Neural crest cell (in vitro differentiated cells): ENCODE results near the gene CDH23. TPM values are rescaled to one million over a fixed set of nuclear protein-coding genes. Genes with fewer than 3 reads are reported as not detected.
A peak's percentile ranks its signal among the peaks of the same experiment; 100 is the strongest.

Experiments used
- DNase-seq: peaks from one replicate; pipeline ENCODE4 v3.0.0; 2021; ENCODE audit warnings: low read depth, mixed read lengths, low spot score
- H3K27ac Mint-ChIP-seq: one replicate; pipeline ENCODE4 v1.8.0; 2021; ENCODE audit warnings: mild to moderate bottlenecking, mixed read lengths; ENCODE audit not compliant: unreplicated experiment
- H3K27me3 Mint-ChIP-seq: 2 replicates; pipeline ENCODE4 v1.8.0; 2021; ENCODE audit warnings: low read depth, mild to moderate bottlenecking, mixed read lengths
- H3K36me3 Mint-ChIP-seq: 2 replicates; pipeline ENCODE4 v1.8.0; 2021; ENCODE audit warnings: low read depth, mild to moderate bottlenecking, mixed read lengths
- H3K4me1 Mint-ChIP-seq: 2 replicates; pipeline ENCODE4 v1.8.0; 2021; ENCODE audit warnings: mixed read lengths
- H3K4me3 Mint-ChIP-seq: one replicate; pipeline ENCODE4 v1.8.0; 2021; ENCODE audit warnings: mild to moderate bottlenecking, mixed read lengths
- H3K9me3 Mint-ChIP-seq: 2 replicates; pipeline ENCODE4 v1.8.0; 2021; ENCODE audit warnings: mixed read lengths
- total RNA-seq: library from RNA; stranded (reverse); gene quantifications from 2 replicates; pipeline ENCODE4 v1.2.1, GENCODE V29; 2021
- TF ChIP-seq, protein P1 (sequence below): fragments of 200-600 bp; sonication (generic); conservative IDR thresholded peaks from 2 replicates; pipeline ENCODE4 v1.5.0; 2021; ENCODE audit warnings: antibody characterized with exemption, mild to moderate bottlenecking

Gene CDH23
- total RNA-seq, 1 donor from 2014 or later: 2.6 TPM

GRCh38 chr10:71821909-71822763 is 425.4 kb downstream of the CDH23 start:
- TF ChIP-seq, protein P1, sequence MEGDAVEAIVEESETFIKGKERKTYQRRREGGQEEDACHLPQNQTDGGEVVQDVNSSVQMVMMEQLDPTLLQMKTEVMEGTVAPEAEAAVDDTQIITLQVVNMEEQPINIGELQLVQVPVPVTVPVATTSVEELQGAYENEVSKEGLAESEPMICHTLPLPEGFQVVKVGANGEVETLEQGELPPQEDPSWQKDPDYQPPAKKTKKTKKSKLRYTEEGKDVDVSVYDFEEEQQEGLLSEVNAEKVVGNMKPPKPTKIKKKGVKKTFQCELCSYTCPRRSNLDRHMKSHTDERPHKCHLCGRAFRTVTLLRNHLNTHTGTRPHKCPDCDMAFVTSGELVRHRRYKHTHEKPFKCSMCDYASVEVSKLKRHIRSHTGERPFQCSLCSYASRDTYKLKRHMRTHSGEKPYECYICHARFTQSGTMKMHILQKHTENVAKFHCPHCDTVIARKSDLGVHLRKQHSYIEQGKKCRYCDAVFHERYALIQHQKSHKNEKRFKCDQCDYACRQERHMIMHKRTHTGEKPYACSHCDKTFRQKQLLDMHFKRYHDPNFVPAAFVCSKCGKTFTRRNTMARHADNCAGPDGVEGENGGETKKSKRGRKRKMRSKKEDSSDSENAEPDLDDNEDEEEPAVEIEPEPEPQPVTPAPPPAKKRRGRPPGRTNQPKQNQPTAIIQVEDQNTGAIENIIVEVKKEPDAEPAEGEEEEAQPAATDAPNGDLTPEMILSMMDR: no peak
- no peak for DNase-seq
- H3K27ac Mint-ChIP-seq: no peak overlapping the region
- H3K27me3 Mint-ChIP-seq: no peaks in the 10 kb centered on the region
- H3K9me3 Mint-ChIP-seq: no peaks in the 10 kb centered on the region
- no peaks in the 10 kb centered on the region for H3K4me1 Mint-ChIP-seq
- no peak overlapping the region for H3K4me3 Mint-ChIP-seq
- peaks cover 6% of the 10 kb centered on the region for H3K36me3 Mint-ChIP-seq

DNA sequence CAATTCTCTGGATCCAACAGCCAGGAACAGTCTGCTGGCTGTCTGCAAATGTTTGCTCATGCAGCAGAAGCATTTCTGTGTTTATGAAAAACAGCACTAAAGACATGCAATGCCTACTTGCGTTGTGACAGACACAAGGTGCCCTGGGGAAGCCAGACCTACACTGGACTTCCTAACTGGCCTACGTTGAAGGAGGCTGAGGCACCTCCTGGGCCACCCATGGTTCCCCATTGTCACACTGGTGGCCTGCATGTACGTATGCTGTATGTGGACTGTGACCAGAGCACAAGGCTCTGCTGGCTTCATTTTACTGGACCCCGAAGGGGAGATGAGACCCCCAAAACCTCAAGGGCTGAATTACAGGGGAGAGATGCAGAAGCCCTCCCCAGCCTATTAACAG is 426.6 kb downstream of the CDH23 start:
- no peaks in the 10 kb centered on the region for H3K27me3 Mint-ChIP-seq
- TF ChIP-seq, protein P1: no peak
- H3K36me3 Mint-ChIP-seq: peaks cover 6% of the 10 kb centered on the region
- no peaks in the 10 kb centered on the region for H3K9me3 Mint-ChIP-seq
- DNase-seq: no peak
- no peak overlapping the region for H3K4me3 Mint-ChIP-seq
- no peaks in the 10 kb centered on the region for H3K4me1 Mint-ChIP-seq
- peak overlapping the region; percentile 85 for H3K27ac Mint-ChIP-seq

- TF ChIP-seq, protein P1: no peak
- no peak overlapping the region for H3K4me3 Mint-ChIP-seq
- H3K9me3 Mint-ChIP-seq: no peaks in the 10 kb centered on the region
- no peak for DNase-seq
- no peak overlapping the region for H3K27ac Mint-ChIP-seq
- no peaks in the 10 kb centered on the region for H3K27me3 Mint-ChIP-seq
- H3K4me1 Mint-ChIP-seq: no peaks in the 10 kb centered on the region
- H3K36me3 Mint-ChIP-seq: peaks cover 6% of the 10 kb centered on the region
These were observed 427.6 kb downstream of the CDH23 start for GRCh38 chr10:71824333-71824732.

DNA sequence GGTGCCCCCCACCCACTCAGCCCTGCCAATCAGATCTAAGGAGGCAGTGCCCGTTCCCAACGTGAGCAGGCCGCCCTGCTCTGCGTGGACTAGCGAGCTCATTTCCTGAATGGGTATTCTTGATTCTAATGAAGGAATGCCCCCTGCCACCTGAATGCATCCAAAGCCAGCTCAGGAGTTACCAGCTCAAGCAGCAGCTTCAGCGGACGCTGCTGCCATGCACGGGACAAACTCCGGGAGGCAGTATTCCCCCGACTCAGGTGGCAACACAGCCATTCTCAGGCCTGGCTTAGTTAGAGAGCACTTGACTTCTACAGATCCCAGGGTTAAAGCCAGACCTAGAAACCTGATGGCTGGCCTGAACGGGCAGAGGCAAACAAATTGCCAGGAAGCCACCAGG is 428.5 kb downstream of the CDH23 start:
- H3K36me3 Mint-ChIP-seq: peaks cover 10% of the 10 kb centered on the region
- H3K9me3 Mint-ChIP-seq: no peaks in the 10 kb centered on the region
- H3K27me3 Mint-ChIP-seq: no peaks in the 10 kb centered on the region
- no peak for DNase-seq
- H3K4me1 Mint-ChIP-seq: no peaks in the 10 kb centered on the region
- no peak overlapping the region for H3K4me3 Mint-ChIP-seq
- H3K27ac Mint-ChIP-seq: no peak overlapping the region
- TF ChIP-seq, protein P1: no peak

DNA sequence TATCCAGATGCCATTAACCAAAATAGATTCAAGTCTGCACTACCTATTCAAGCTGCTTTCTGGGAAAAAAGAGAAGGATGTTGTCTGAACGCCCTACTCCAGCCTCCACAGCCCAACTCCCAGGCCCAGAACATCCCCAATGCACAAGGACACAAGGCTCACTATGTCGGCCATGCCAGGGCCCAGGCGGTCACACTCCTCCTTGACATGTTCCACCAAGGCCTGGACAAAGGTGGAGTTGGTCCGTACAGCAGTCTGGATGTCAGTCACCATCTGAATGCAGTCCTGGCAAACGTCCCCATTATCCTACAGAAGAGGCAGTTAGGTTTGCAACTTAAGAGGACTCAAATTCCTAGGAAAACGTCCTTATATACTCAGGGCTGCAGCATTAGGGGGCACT is 431.1 kb downstream of the CDH23 start:
- Mint-ChIP-seq H3K27ac (no peak overlapping the region), H3K4me1 (no peaks in the 10 kb centered on the region), H3K9me3 (no peaks in the 10 kb centered on the region), H3K27me3 (no peaks in the 10 kb centered on the region), H3K4me3 (no peak overlapping the region), H3K36me3 (peaks cover 13% of the 10 kb centered on the region)
- no peak for DNase-seq
- TF ChIP-seq, protein P1: no peak
